BE2C (cell line): ENCODE measurements around the gene TMEM171.

Source experiments
- DNase-seq: peaks from one replicate; pipeline ENCODE4 v3.0.0-alpha.2; 2020
- H3K27me3 ChIP-seq: fragments of 250-450 bp; sonication (Bioruptor Pico); 2 replicates; pipeline ENCODE4 v1.5.1; 2020; ENCODE audit warnings: mild to moderate bottlenecking
- H3K36me3 ChIP-seq: fragments of 250-450 bp; sonication (Bioruptor Pico); 2 replicates; pipeline ENCODE4 v1.5.1; 2020; ENCODE audit warnings: mild to moderate bottlenecking
- H3K4me1 ChIP-seq: fragments of 250-450 bp; sonication (Bioruptor Pico); 2 replicates; pipeline ENCODE4 v1.5.1; 2020
- H3K4me3 ChIP-seq: 2 replicates; pipeline ENCODE4 v1.5.1; 2011; ENCODE audit warnings: low read depth, low read length
- H3K9me3 ChIP-seq: fragments of 250-450 bp; sonication (Bioruptor Pico); 2 replicates; pipeline ENCODE4 v1.5.1; 2020
- TF ChIP-seq, protein P1 (sequence below): IDR thresholded peaks from 2 replicates; pipeline ENCODE4 v1.5.1; 2012; ENCODE audit warnings: mild to moderate bottlenecking, low read depth, low read length

The TMEM171 gene

DNA sequence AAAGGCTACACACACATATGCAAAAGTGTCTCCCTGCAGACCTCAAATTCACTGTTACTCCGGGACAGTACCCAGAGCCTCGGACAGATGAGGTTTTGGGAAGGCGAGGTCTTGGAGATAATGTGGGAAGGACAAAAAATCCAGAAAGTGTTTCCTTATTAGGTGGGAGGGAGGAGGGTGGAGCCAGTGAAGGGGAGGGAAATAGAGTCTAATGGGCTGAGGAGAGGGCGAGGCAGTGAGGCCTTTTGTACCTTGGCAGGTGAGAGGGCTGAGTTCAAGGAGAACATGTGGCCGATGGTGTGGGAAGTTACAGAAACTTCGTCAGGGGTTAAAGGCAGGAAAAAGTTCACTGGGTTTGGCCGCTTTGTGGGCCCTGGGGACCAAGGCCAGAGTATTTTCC is 30.5 kb downstream of the TMEM171 start:
- no peak for DNase-seq
- no peaks in the 10 kb centered on the region for H3K4me1 ChIP-seq

DNA sequence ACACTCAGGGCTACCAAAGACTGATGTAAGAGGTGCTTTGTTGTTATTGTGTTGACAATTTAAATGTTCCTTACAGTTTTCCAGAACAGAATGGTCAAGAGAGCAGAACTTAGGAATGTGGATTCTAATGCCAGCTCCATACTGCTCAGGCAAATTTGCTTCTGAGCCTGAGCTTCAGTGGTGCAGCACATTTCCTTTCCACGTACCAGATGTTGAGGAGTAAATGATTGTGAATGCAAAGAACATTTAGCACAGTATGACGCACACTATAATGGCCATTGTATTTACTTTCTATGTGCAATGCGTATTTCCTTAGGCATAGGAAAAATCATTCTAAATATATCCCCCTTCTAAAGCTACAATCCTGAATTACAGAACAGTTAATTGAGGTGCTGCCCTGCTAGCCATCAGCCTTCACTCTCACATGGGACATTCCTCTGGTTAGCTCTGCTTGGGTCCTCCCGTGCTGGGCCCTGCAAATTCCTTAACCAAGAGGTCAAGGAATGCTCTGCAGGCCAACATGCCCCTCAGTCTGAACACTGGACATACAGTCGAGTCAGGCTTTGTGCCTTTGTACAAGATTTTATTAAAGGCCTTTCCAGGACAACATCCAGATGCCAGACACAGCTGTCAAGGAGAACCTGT is 31.5 kb downstream of the TMEM171 start:
- no peak for DNase-seq
- Histone ChIP-seq H3K9me3 (no peaks in the 10 kb centered on the region), H3K4me3 (no peak overlapping the region), H3K36me3 (no peaks in the 10 kb centered on the region), H3K4me1 (no peaks in the 10 kb centered on the region), H3K27me3 (peaks cover 3% of the 10 kb centered on the region)
- TF ChIP-seq, protein P1, sequence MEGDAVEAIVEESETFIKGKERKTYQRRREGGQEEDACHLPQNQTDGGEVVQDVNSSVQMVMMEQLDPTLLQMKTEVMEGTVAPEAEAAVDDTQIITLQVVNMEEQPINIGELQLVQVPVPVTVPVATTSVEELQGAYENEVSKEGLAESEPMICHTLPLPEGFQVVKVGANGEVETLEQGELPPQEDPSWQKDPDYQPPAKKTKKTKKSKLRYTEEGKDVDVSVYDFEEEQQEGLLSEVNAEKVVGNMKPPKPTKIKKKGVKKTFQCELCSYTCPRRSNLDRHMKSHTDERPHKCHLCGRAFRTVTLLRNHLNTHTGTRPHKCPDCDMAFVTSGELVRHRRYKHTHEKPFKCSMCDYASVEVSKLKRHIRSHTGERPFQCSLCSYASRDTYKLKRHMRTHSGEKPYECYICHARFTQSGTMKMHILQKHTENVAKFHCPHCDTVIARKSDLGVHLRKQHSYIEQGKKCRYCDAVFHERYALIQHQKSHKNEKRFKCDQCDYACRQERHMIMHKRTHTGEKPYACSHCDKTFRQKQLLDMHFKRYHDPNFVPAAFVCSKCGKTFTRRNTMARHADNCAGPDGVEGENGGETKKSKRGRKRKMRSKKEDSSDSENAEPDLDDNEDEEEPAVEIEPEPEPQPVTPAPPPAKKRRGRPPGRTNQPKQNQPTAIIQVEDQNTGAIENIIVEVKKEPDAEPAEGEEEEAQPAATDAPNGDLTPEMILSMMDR = no peak

More for the DNA sequence above, 30.5 kb downstream of the TMEM171 start:
- TF ChIP-seq, protein P1 = no peak
- H3K36me3 ChIP-seq = no peaks in the 10 kb centered on the region
- H3K9me3 ChIP-seq = no peaks in the 10 kb centered on the region
- H3K27me3 ChIP-seq = peaks cover 13% of the 10 kb centered on the region
- H3K4me3 ChIP-seq = no peak overlapping the region

DNA sequence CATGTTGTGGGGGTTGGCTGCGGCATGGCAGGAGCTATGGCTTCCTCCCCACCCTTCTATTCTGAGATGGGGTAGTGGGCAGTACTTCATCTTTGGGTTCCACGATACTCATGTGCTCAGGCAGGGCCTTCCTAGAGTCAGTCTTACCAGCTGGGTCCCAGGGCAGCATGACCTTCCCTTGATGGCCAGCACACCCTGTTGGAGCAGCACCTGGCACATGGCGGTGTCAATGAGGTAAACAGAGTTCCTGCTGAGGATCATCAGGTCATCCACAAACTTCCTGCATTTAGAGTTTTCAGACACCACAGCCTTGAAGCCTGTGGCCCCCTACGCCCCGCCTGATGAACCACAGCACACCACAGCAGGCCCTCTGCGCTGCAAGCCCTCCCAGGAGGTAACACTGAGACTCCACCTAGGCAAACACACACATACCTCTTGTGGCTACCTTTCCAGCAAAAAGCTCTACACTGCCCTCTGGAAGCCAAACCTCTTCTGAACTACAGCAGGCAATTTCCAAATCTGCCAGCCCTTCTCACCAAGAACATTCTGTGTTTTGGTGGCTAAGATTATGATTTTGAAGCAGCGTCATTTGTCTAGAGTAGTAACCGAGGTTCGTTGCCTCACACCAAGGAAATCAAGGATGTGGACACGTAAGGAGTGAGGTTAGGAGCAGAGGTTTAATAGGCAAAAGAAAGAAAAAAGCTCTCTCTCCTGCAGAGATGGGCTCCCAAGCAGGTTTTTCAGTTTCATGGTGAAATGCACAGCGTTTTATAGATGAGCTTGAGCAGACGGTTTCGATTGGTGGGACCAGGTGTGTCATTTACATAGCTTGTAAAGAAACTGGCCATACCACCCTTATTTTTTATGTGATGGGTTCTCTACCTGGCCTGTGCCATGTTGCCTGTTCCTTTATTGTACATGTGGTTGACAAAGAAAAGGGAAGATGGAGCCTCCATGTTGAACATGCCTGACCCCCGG is 32.3 kb downstream of the TMEM171 start:
- no peaks in the 10 kb centered on the region for H3K36me3 ChIP-seq
- H3K4me1 ChIP-seq = no peaks in the 10 kb centered on the region; the same call in 1 of the 2 replicates
- TF ChIP-seq, protein P1 = no peak
- H3K9me3 ChIP-seq = no peaks in the 10 kb centered on the region
- H3K4me3 ChIP-seq = no peak overlapping the region
- DNase-seq = no peak
- H3K27me3 ChIP-seq = no peaks in the 10 kb centered on the region; the same call in 1 of the 2 replicates

DNA sequence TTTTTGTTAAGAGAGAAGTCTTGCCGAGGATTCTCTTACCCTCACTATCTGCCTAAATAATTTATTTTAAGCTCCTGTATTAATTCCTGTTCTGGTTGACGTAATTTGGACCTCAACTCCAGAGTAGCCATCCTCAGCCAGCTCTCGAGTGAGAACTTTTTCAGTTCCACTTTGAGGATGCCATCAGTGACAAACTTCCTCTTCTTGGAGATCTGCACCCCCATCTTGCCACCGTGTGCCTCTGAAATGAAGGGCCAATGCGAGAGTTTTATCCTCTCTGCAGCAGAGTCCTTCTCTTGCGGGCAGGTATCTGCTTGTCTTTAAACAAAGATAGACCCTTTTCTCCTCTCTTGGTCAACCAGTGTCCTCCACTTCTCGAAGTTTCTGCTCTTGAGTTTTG is 33.1 kb downstream of the TMEM171 start:
- TF ChIP-seq, protein P1 = no peak
- DNase-seq = no peak
- Histone ChIP-seq H3K36me3 (no peaks in the 10 kb centered on the region), H3K9me3 (no peaks in the 10 kb centered on the region), H3K27me3 (no peaks in the 10 kb centered on the region; the same call in 1 of the 2 replicates), H3K4me3 (no peak overlapping the region), H3K4me1 (peaks cover 5% of the 10 kb centered on the region; the same call in 1 of the 2 replicates)

DNA sequence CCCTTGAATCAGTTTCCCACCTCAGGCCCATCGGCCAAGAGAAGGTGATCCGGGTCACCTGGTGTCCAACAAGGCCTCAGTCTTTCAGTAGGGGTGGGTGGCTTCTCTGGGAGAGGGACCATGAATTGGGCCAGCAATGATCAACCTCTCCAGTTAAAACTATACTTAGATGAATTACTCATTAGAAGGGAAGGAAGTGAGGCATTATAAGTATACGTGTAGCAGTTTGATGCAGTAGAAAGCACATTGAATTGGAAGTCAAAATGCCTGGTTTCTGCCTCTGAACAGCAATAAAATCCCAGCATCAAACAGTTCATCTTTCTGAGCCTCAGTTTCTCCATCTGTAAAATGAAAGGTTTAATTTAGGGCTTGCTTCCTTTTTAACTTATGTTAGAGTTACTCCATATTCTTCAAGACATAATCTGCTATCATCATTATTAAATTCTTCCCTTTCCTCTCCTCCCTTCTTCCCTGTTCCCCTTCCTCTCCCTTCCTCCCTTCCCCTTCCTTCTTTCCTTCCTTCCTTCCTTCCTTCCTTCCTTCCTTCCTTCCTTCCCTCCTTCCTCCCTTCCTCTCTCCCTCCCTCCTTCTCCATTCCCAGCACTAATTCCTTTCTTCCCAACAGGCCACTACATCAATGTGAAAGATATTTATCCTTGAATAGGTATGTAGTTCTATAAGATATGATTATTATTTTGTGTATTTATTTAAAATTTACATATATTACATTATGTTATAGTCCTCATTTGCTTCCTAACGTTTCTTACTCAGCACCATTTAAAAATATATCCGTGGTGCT is 34.0 kb downstream of the TMEM171 start:
- Histone ChIP-seq H3K4me3 (no peak overlapping the region), H3K27me3 (no peaks in the 10 kb centered on the region; the same call in 1 of the 2 replicates), H3K4me1 (peaks cover 7% of the 10 kb centered on the region; the same call in 1 of the 2 replicates), H3K36me3 (no peaks in the 10 kb centered on the region), H3K9me3 (no peaks in the 10 kb centered on the region)
- no peak for DNase-seq
- TF ChIP-seq, protein P1 = no peak
